HG03460 (cell line): ENCODE measurements around the gene DLG2.

Experiments
- ATAC-seq: cut with Tn5 transposase; IDR thresholded peaks from one replicate; pipeline ENCODE4 v1.9.1; 2021; ENCODE audit not compliant: unreplicated experiment

Gene DLG2

DNA sequence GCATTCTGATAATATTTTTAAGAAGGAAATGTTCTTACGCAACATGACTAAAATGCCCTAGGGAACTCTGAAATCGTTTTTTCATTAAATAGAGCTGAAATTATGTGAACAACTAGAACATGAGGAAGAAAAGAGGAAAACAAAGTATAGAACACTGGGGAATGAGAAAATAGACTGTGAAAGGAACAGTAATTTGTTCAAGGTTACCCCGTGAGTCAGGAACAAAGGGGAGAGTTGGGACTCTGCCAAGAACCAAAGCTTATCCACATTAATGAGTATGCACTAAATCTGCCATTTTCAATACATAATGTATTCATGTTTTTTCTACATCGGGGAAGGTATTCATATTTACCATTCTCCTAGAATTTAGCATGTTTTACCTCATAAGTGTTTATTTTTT, 1379.2 kb downstream of the DLG2 start:
- no peak for ATAC-seq

DNA sequence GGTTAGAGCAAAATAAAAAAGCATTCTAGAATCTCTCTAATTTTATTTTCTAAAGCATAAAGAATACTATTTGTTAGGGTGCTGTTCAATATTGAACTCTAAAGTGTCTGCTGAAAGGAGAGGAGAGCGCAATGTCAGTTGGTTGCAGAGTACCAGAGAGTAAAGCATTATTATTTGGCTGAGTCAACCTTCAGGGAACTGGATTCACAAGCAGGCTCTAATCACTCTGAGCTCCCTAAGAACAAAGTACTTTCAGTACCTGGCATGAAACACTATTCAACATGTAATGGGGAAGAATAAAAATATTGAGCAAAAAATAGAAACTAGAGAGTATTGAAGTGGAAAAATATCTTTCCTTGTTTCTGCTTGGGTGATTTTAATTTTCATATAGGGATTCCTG, 1380.0 kb downstream of the DLG2 start:
- no peak for ATAC-seq

DNA sequence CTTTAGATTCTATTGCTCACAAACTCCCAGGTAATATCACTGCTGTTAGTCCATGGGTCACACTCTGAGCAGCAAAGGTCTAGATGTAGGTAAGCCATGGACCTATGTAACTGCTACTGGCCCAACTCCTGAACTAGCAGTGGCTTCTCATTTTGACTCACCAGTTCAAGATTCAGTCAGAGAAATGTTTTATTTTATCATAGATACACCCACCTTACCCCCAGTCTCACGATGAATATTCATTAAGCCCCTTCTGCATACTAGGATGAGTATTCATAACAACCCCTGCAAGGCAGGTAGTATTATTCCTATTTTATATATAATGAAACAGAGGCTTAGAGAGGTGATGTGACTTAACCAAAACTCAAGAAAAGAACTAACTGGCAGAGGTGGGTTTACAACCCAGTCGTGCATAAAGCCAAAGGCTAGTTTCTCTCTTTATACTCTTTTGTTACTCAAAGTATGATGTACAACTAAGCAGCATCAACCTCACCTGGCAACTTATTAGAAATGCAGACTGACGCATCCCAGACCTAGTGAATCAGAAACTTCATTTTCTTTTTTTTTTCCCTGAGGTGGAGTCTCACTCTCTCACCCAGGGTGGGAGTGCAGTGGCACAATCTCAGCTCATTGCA, 1383.4 kb downstream of the DLG2 start:
- peak; percentile 52 for ATAC-seq

DNA sequence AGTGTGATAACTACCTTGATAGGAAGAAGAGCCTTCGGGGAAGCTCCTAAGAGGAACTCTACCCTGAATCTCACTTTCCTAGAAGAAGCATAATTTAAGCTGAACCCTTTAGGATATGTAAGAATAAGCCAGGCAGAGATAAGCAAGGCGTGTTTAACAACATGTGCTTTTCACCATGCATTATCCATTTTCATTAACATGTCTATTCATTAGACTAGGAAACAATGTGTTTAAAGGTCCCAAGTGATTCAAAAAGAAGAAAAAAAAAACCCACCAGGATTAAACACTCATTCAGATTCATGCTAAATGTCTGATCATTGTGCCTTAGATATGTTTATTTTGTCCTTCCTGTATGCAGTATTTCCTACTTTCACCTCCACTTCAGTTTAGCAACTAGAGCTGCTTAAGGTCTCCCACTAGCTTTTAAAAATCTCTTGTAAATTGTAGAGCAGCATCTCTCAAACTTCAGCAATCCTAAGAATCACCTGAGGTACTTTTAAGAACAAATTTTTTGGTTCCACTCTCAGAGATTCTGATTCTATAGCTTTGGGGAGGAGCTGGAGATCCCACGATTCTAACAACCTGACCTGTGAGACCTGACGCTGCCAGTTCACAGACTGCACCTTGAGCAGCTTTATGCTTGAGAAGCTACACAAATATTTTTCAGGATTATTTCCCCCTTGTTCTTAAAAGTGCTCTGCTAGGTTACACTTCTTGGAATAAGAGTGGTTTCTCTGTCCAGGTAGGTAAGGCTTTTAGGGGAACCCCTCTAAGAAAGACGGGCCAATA, 1385.6 kb downstream of the DLG2 start:
- no peak for ATAC-seq

DNA sequence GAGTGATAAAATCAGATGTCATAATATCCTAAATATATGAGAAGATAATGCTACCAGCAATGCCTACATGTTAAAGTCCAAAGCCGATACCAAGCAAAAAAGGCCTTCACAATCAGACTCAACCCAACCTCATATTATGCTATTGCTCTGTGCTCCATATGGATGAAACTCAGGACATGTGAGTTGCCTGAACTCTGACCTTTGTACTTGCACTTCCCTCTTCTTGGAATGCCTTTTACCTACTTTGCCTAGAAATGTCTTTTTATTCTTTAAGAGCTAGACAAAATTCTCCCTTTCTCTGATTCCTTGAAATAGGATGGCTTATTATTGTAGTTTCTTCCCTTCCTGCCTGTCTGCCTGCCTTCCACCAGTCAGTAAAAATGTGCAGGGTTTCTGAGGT, 1386.3 kb downstream of the DLG2 start:
- no peak for ATAC-seq

DNA sequence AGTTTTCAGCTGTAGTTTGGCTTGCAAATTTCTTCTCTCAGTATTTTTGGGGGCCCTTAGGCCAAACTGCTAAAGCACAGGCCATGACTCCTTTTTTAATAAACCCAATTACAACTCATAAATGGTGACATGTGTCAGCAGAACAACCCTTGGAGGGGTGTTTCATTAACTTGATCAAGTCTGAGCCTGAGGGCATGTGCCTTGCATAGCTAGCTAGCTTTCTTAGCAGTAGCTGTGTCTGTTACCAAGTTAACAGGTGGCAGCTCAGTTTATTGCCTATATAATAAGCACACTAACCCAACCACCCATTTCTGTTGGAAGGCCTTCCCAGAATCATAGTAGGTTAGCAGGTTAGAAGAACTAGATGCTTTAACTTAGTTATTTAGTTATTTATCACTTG, 1390.7 kb downstream of the DLG2 start:
- ATAC-seq = no peak

DNA sequence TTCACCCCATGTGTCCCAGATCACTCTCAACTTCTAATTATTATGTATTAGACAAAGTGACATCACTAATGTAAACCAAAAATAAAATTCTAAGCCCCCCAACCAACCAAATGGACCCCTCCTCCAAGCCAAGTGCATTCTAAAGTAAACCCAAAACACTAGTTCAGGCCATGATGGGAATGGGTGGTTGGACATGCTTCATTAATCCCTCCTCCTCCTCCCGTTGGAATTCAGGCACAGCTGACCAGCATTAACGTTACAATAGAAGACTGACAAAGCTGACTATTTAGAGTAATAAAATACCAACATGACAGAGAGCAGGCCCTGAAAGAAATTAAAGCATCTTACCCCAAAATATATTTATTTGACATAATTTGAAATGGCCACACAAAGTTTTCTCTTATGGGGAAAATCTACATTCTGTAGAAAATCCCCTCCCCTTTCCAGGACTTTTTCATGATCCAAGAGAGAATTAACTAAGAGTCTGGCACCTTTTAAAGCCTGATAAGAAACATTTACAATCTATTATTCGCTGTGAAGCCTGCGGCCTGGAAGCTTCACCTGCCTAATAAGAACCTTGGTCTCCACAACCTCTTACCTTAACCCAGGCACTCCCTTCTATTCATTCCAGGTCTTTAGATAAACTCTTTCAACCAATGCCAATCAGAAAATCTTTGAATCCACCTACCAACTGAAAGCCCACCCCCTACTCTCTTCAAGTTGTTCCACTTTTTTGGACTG, 1392.5 kb downstream of the DLG2 start:
- no peak for ATAC-seq

DNA sequence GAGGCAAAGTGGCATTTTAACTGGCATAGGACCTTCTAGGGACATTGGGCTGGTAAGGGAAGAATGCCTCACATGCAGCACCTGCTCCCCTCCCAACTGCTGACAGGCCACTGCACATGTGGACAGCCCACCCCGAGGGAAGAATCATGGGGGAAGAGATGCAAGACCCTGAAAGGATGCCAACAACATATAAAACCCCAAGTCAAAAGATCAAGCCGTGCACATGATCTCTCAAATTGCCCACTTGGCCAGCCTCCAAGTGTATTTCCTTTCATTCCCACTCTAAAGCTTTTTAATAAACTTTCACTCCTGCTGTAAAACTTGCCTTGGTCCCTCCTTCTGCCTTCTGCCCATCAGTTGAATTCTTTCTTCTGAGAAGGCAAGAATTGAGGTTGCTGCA, 1393.1 kb downstream of the DLG2 start:
- no peak for ATAC-seq

DNA sequence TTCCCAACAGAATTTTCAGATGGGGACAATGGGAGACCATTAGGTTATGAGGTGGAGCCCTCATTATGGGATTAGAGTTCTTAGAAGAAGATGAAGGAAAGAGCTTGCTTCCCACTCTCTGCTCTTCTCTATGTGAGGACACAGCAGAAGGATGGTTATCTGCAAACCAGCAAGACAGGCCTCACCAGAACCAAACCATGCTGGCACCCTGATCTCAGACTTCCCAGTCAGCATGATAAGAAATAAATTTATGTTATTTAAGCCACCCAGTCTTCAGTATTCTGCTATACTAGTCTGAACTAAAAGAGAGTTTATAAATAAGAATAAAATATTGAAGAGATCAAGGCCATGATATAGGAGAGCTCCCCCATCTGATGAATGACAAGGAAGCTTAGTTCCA, 1394.6 kb downstream of the DLG2 start:
- ATAC-seq = no peak

DNA sequence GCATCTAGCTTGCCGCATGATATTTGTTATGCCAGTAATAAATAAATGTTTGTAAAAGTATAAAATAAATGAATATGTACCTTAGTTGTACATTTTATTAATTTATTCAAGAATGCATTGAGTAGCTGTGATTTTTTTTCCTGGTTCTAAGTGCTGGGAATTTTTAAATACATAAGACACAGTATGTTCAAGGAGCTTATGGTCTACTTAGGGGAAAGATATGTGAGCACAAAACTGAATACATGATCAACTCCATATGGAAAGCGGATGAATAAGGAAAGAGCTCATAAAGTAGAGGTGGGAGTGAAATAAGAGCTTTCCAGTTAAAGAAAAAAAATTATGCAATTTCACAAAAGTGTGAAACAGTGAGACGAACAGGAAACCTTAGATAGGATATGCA, 1396.7 kb downstream of the DLG2 start:
- no peak for ATAC-seq

DNA sequence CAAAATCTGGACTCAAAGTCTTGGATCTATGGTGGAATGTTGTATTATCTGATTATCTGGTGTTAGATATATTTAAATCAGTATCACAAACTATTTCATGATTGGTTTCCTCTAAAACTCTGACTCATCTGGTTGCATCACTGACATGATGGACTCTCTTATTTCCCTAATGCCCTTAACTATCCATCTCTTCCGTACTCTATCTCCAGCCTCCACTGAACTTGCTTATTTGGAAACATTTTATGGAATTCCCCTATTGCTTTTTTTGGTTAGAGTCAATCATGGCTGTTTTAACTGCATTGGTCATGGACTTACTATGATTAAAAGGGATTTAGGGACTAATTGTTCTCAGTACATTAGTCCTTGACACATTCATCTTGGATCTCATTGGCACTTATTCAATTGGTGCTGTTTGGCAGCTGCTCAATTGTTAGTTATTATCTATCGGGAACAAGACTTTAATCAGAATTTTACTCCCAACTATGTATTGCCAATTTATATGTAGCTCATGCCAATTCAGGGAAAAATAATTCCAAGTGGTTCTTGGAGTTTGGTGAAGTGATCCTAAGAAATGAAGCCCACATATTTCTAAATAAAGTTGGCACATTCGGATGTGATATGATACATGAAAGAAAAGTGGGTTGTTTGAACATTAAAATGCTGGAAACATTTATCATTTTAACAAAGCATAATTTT, 1399.0 kb downstream of the DLG2 start:
- no peak for ATAC-seq

DNA sequence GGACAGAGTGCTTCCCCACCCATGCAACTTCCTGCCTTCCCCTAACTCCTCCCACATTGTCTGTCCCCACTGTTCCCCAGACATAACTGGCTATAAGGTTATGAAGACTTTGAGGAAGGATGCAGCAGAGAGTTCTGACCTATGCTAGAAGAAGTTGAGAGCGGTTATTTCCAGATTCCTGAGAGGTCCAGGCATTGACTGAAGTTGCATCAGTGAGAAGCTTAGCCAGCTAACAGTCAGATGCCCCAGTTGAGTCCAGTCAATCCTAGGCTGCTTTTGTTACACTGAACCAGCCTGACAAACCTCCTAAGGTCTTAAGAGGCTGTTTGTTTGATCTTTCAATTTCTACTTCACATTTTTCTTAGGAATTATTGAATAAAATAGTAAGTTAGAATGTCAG, 1403.1 kb downstream of the DLG2 start:
- no peak for ATAC-seq

DNA sequence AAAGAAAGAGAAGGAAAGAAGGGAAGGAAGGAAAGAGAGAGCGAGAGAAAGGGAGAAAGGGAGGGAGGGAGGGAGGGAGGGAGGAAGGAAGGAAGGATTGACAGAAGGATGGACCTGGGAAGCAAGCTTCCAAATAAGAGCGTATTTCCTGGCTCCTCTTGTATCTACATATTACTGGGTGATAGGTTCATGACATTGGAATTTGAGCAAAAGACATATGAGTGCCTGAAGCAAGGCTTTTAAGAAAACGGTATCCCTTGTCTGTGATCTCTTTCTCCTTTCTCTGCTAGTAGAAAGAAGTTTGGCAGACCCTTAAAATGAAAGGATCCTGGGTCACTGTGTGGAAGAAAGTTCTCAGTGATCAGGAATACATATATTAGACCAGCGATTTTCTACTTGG, 1408.8 kb downstream of the DLG2 start:
- no peak for ATAC-seq

DNA sequence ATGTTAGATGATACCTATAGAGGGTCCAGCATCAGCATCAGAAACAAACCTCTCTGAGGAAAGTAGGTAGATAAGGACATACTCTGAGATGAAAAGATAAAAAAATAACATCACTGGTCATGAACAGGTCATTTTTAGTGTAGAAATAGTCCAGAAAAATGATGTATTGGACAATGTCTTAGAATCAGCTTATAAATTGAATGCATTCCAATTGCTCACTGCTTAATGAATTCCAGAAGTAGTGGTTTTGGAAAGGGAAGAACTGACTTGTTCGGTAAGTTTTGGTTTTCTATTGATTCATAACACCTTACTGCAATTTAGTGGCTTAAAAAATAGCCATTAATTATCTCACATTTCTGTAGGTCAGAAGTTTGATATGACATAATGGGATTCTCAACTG, 1411.5 kb downstream of the DLG2 start:
- ATAC-seq = no peak

DNA sequence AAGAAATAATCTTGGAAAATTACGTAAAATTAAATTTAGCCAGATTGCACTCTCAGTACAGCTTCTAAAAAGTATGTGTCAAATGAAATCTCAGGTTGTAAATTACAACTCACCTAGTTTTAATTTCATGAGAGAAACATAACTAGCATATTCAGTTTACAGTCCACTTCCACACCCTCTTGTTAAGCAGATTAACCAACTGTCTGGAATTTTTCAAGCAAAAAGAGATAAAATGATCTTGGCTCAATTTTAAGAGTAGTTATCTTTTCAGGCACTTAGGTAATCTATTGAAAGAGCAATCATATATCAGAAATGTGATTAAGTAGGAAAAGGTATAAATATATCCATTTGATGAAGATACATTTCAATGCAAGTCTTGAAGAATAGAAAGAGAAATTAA, 1412.6 kb downstream of the DLG2 start:
- no peak for ATAC-seq

DNA sequence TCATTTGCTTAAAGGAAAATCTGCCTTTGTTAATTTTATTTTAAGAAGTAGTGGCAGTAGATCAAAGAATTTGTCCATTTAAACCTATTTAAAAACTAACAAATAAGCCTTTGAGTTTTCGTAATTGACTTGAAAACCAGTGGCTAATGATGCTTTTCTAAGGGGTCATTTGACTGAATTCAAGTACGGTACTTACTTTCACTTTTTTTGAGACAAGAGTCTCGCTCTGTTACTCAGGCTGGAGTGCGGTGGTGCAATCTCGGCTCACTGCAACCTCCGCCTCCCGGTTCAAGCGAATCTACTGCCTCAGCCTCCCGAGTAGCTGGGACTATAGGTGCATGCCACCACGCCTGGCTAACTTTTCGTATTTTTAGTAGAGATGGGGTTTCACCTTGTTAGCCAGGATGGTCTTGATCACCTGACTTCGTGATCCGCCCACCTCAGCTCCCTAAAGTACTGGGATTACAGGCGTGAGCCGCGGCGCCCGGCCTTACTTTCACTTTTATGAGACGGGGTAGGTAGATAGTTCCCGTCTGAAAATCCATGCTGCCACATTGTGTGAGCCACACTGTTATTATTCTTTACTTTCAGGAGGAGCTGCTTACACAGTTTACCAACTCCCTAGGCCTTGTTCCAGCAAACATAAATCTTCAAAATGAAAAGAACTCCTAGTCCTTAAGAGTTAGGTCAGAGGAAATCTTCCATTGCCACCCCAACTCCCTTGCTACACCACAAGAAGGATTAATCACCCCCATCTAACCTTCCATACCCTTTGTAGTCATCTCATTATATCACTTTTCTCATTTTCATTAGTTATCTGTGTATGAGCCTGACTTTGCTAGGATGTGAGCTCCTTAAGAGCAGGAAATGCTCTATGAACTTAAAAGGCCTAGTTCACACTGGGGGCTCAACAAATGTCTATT, 1414.4 kb downstream of the DLG2 start:
- ATAC-seq = no peak

DNA sequence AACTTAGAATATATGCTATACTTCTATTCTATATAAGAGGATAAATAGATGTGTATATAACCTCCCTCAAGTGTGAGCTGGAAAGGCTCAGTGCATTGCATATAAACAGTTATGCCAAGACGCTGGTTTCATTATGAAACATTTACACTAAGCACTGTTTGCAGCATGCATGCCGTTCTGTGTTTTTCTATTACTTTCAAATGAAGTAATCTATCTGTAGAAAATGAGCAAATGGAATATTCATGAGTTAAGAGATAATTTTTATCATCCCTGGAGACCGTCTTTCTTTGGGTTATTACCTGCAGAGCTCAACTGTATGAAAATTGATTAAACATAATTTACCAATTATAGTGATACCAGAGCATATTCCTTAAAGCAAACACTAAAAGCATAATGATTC, 1415.2 kb downstream of the DLG2 start:
- no peak for ATAC-seq

DNA sequence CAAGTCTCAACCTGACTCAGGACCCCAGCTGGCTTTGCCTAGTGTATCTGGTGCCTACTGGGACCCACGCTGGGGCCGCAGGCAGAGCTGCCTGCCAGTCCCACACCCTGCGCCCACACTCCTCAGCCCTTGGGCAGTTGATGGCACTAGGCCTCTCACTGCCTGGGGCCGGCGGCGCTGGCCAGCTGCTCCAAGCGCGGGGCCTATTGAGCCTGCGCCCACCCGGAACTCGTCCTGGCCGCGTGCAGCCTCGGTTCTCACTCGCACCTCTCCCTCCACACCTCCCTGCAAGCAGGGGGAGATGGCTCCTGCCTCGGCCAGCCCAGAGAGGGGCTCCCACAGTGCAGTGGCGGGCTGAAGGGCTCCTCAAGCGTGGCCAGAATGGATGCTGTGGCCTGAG, 1432.4 kb downstream of the DLG2 start:
- ATAC-seq = no peak

DNA sequence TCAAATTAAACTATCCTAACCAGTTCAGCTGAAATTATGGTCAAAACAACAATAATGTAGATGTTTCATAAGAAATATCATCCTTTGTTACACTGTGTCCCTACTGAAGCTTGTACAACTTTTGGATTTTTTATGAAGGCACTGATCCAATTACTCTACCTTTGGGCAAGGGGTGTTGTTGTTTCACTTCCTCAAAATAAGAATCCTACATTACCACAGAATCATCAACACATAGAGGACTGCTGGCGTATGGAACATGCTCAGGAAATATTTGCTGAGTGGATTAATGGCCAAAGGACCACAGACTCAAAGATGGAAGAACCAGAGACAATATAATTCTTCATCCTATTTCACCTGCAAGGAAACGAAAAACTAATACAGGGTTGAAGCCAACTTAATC, 1433.4 kb downstream of the DLG2 start:
- no peak for ATAC-seq

DNA sequence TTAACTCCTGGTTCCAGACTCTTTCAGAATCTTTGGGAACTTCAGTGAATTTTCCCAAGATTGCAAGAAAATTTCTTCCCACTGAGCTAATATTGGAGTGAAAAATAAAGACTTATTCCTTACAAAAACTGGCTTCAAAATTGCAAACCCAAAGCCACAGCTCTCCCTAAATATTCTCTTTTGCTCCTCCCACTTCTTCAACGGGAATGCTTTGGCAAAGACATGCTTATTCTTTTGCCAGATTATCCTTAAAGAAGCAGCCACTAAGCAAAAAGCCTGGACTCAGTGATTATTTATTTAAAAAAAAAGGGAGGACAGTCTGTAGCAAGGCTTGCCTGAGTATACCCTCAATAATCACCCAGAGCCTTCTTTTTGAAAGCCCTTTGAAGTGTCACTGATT, 1438.6 kb downstream of the DLG2 start:
- ATAC-seq = no peak

DNA sequence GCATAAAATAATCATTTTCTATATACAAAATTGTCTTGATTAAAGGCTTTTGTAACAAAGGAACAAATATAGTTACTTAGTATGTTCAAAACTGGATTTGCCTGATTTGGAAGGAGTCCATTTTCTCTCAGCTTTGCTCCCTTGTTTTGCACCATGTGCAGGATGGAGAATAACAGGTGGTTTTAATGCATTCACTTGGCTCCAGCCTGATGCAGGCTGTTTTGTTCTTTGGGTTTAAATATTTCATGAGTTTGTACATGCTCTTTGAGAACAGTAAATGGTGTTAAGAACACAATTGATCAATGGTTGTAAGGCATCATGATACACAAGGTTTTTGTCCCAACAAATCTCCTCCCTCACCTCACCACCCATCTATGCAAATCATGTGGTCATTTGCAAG, 1454.1 kb downstream of the DLG2 start:
- no peak for ATAC-seq
